ENCODE data around the gene ECSCR. TPM values are rescaled to one million over a fixed set of nuclear protein-coding genes. Genes with fewer than 3 reads are reported as not detected.

Gene ECSCR
- total and polyA plus RNA-seq, 5 experiments from 2014 or later: 0.36 TPM; not detected in 4

DNA sequence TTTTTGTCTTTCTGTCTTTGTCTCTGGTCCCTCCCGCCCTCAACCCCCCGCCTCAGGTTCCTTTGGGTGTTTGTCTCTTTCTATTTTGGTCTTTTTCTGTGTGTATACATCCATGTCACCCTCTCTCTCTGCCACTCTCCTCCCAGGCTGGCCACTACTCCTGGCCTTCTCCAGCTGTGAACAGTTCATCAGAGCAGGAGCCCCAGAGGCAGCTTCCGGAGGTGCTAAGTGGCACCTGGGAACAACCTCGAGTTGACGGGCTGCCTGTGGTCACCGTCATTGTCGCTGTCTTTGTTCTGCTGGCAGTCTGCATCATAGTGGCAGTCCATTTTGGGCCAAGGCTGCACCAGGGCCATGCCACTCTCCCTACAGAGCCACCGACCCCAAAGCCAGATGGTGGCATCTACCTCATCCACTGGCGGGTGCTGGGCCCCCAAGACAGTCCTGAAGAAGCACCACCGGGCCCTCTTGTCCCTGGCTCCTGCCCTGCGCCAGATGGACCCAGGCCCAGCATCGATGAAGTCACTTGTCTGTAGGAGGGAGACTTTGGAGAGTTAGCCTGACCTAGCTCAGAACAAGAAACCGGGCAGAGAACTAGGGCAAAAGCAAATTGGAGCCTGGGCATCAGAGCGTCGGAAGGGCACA, 10.0 kb upstream of the ECSCR start:
- Mint-ChIP-seq H3K27ac (peak overlapping the region; percentile 80 to 96 (median 90)), H3K4me3 (peak overlapping the region in 9 of 10 donors; percentile 11 to 93 (median 83)), H3K36me3 (peaks cover 0 to 27% (median 4%) of the 10 kb centered on the region in 3 donors), H3K9me3 (no peaks in the 10 kb centered on the region), H3K27me3 (no peaks in the 10 kb centered on the region), H3K4me1 (peaks cover 36 to 84% (median 82%) of the 10 kb centered on the region in 4 donors)
- peak in 1 of 10 donors; percentile 60 for DNase-seq
- peak; percentile 18 to 32 for ATAC-seq
- POLR2A ChIA-PET: interaction anchor here (1.1 to 4.9 kb wide), 2 partner anchors 10 to 13 kb away, joined by 4 to 50 read pairs; partner anchors contain the start of gene STING1

DNA sequence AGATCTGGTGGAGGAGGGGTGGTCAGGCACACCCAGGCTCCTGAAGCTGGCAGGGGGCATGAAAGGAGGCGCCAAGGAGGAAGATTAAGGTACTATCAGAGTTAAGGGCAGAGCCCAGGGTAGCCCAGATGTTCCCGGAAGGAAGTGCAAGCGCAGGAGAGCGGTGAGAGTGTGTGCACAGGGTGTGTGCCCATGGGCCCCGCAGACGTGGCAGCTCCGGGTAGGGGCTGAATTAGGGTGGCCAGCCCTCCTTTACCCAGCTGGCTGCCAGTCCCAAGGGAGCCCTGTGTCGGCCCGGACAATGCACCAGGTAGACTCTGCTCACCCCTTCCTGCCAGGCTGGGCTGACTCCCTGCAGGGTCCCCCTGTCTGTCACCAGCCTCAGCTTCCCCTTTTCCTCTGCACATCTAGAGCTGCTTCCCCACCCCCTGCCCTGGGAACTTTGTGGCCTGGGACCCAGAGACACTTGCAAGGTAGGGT, 8.3 kb upstream of the ECSCR start, which contains the start of gene SMIM33:
Gene SMIM33, plus strand, starts transcription at position 184 of the 480 bp plus-strand sequence. Its CDS starts 118 bp downstream, at position 302.
- POLR2A ChIA-PET: interaction anchor here (0.6 to 4.9 kb wide), 11 partner anchors 9 to 129 kb away, joined by 3 to 50 read pairs (median 4); partner anchors contain the start of genes DNAJC18, PAIP2 and STING1
- H3K9me3 Mint-ChIP-seq: no peaks in the 10 kb centered on the region

DNA sequence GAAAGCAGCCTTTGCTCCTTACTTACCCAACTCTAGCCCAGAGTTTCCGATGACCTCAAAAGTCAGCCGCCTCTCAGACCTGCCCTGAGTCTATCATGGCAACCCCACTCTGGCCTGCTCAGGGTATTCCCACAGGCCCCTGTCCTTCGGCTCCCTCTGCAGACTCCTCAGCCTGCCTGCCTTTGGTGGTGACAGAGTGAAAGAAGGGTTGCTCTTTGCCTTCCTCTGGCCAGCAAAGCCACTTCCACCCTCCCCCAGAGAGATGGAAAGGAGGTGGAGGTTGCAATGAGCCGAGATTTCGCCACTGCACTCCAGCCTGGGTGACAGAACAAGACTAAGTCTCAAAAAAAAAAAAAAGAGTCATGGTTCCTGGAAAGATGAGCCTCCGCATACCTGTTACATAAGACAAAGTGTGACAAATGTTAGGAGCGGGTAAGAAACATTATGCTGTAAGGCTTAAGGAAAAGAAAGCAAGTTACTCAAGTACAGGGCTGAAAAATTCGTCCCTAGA, 5.9 kb upstream of the ECSCR start:
- POLR2A ChIA-PET: interaction anchor here (0.8 to 3.8 kb wide), 3 partner anchors 10 to 30 kb away, joined by 4 to 35 read pairs (median 7); partner anchors contain the start of genes DNAJC18 and STING1
- Mint-ChIP-seq H3K27ac (peak overlapping the region in 8 of 10 donors; percentile 36 to 96 (median 74)), H3K4me1 (peaks cover 25 to 51% (median 49%) of the 10 kb centered on the region in 4 donors), H3K9me3 (no peaks in the 10 kb centered on the region), H3K36me3 (no peaks in the 10 kb centered on the region), H3K4me3 (peak overlapping the region in 6 of 10 donors; percentile 33 to 85 (median 59)), H3K27me3 (no peaks in the 10 kb centered on the region)
- ATAC-seq: no peak
- no peak for DNase-seq

More for the DNA sequence above, 8.3 kb upstream of the ECSCR start, which contains the start of gene SMIM33:
- peak within 1 kb of the TSS; percentile 81 to 93 (median 84) for H3K4me3 Mint-ChIP-seq
- no peaks in the 10 kb centered on the region for H3K27me3 Mint-ChIP-seq
- peak in 6 of 10 donors; percentile 25 to 64 (median 42) for DNase-seq
- H3K27ac Mint-ChIP-seq: peak within 1 kb of the TSS; percentile 85 to 96 (median 90)
- H3K4me1 Mint-ChIP-seq: peaks cover 34 to 75% (median 73%) of the 10 kb centered on the region in 4 donors
- ATAC-seq: peak; percentile 72 to 79
- peaks cover 0 to 11% (median 2%) of the 10 kb centered on the region in 3 donors for H3K36me3 Mint-ChIP-seq

DNA sequence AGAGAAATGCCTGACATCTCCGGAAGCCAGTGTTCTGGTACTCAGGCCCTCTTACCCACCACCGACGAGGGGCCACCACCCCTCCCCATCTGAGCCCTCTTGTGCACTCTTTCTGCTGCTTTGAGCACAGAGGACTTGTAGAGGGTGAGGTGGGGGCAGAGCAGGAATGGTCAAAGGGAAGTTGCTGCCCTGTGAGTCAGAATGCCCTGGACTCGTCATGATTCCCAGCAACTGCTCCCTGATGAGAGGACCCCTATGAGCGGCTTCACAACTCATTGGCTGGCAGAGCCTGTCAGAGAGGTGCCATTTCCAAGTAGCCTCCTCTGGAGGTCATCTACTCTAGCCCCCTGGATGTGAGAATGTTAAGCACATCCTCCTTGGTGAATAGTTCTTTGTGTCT, 845 bp downstream of the ECSCR start:
- POLR2A ChIA-PET: interaction anchor here (1.0 to 1.4 kb wide), 2 partner anchors 9 to 23 kb away, joined by 3 to 4 read pairs; partner anchors contain the start of genes DNAJC18 and SMIM33
- Mint-ChIP-seq H3K36me3 (no peaks in the 10 kb centered on the region), H3K9me3 (no peaks in the 10 kb centered on the region), H3K4me1 (peaks cover 13 to 48% (median 34%) of the 10 kb centered on the region in 4 donors), H3K27ac (peak overlapping the region in 4 of 10 donors; percentile 19 to 48 (median 36)), H3K27me3 (no peaks in the 10 kb centered on the region), H3K4me3 (no peak overlapping the region)
- DNase-seq: no peak
- no peak for ATAC-seq

DNA sequence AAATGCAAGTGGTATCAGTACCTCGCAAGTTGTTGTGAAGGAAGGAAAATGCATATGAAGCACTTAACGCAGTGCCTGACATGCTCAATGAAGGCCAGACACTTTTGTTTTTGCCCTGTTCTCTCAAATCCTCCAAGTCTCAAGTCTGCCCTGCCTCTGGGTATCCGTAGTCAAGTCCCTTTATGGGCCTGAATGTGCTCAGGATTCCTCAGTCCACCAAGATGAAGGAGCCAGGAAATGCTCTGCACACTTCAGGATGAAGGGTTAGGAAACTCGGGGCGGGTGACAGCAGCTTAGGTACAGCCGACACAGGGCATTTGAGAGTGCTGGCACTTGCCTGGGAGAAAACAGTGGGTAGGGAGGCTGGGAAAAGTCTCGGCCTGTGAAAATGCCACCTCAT, 1.4 kb downstream of the ECSCR start:
- Mint-ChIP-seq H3K27me3 (no peaks in the 10 kb centered on the region), H3K27ac (peak overlapping the region in 6 of 10 donors; percentile 23 to 90 (median 66)), H3K4me1 (peaks cover 18 to 53% (median 39%) of the 10 kb centered on the region in 4 donors), H3K36me3 (no peaks in the 10 kb centered on the region), H3K4me3 (no peak overlapping the region), H3K9me3 (no peaks in the 10 kb centered on the region)
- POLR2A ChIA-PET: interaction anchor here (1.4 kb wide), 1 partner anchor 10 kb away, joined by 4 read pairs; the partner anchor contains the start of gene SMIM33
- DNase-seq (no peak), ATAC-seq (no peak)

DNA sequence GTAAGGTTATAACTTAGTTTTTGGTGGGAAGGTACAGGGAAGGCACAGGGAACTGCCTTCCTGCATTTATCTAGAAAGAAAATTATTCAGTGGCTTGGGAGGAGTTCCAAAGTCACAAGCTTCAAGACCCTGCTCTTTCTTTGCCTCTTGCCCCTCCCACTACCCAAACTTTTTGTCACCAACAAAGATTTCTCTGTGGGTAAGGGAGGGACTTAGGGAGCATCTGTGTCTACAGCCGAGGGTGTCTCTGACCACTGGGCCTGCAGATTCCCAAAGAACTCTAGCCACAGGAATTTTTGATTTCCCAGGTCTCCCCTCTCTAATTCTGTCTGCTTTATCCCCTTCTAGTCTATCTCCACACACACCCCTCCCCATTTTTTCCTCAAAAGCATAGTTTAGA, 2.1 kb downstream of the ECSCR start:
- Mint-ChIP-seq H3K36me3 (no peaks in the 10 kb centered on the region), H3K4me1 (peaks cover 19 to 58% (median 42%) of the 10 kb centered on the region in 4 donors), H3K4me3 (peak overlapping the region in 1 of 10 donors; percentile 24), H3K9me3 (no peaks in the 10 kb centered on the region), H3K27me3 (no peaks in the 10 kb centered on the region), H3K27ac (peak overlapping the region in 8 of 10 donors; percentile 63 to 94 (median 74))
- POLR2A ChIA-PET: interaction anchor here (0.6 to 3.5 kb wide), 4 partner anchors 9 to 21 kb away, joined by 3 to 35 read pairs (median 14); partner anchors contain the start of genes SMIM33 and STING1
- ATAC-seq (no peak), DNase-seq (no peak)

DNA sequence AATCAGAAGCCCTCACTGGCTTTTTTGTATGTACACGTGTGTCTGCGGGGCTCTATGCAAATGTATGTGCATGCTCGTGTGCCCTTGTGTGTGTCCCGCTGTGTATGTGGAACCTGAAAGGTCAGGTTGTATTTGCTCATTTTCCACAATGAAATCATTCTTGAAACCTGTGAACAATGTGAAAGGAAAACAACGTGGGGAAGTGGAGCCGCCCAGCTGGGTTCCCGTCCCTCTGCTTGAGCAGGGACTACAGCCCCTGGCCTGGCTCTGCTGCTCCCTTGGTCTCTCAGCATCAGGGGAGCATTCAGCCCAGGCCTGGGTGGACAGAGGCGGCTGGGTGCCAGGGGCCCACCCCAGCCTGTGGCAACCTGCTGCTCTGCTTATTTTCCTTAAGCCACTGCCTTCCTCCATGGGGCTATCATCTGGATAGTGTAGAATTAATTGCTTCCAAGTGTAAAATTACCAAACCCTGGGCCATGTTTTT, 3.0 kb downstream of the ECSCR start:
- no peaks in the 10 kb centered on the region for H3K27me3 Mint-ChIP-seq
- POLR2A ChIA-PET: interaction anchor here (1.0 to 3.5 kb wide), 6 partner anchors 9 to 22 kb away, joined by 4 to 35 read pairs (median 14); partner anchors contain the start of genes DNAJC18, SMIM33 and STING1
- no peak for DNase-seq
- no peaks in the 10 kb centered on the region for H3K9me3 Mint-ChIP-seq
- peak overlapping the region; percentile 72 to 97 (median 94) for H3K27ac Mint-ChIP-seq
- ATAC-seq: no peak
- H3K36me3 Mint-ChIP-seq: no peaks in the 10 kb centered on the region
- peaks cover 27 to 68% (median 51%) of the 10 kb centered on the region in 4 donors for H3K4me1 Mint-ChIP-seq
- H3K4me3 Mint-ChIP-seq: peak overlapping the region in 3 of 10 donors; percentile 8 to 61 (median 20)

GRCh38 chr5:139458580-139459407, 3.7 kb downstream of the ECSCR start:
- peak; percentile 98 to 99 for ATAC-seq
- Mint-ChIP-seq H3K9me3 (no peaks in the 10 kb centered on the region), H3K36me3 (no peaks in the 10 kb centered on the region), H3K4me1 (peaks cover 34 to 75% (median 57%) of the 10 kb centered on the region in 4 donors), H3K27ac (peak overlapping the region; percentile 90 to 97 (median 94)), H3K27me3 (no peaks in the 10 kb centered on the region), H3K4me3 (peak overlapping the region; percentile 16 to 70 (median 64))
- peak; percentile 49 to 90 (median 76) for DNase-seq
- POLR2A ChIA-PET: interaction anchor here (0.5 to 3.5 kb wide), 23 partner anchors 9 to 717 kb away, joined by 3 to 35 read pairs (median 4); partner anchors contain the start of genes DNAJC18, PAIP2, SMIM33 and STING1

- no peak for DNase-seq
Observed at GRCh38 chr5:139457653-139458306, 4.8 kb downstream of the ECSCR start.

DNA sequence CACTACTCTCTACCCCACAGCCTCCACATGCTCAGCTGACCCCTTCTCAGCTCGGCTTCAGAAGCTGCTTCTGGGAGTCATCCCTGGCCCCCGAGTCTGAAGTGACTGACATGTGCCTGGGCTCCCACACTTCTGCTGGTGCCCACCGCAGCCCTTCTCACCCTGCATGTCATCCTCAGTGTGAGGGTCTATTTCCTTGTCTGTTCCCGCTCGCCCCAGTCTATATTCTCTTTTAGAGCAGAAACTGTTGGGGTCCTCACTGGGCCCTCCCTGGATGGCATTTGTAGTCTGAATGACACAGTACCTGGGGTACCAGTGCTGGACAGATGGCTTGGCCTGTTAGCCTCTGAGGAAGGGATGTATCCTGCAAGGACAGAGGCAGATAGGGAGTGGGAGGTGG, 5.3 kb downstream of the ECSCR start:
- POLR2A ChIA-PET: interaction anchor here (1.1 to 3.5 kb wide), 7 partner anchors 9 to 43 kb away, joined by 3 to 35 read pairs (median 15); partner anchors contain the start of genes DNAJC18, SMIM33 and STING1
- H3K9me3 Mint-ChIP-seq: no peaks in the 10 kb centered on the region
- H3K27ac Mint-ChIP-seq: peak overlapping the region; percentile 36 to 94 (median 84)
- H3K36me3 Mint-ChIP-seq: no peaks in the 10 kb centered on the region
- ATAC-seq (no peak), DNase-seq (no peak)
- no peaks in the 10 kb centered on the region for H3K27me3 Mint-ChIP-seq
- H3K4me3 Mint-ChIP-seq: peak overlapping the region in 4 of 10 donors; percentile 13 to 33 (median 29)
- H3K4me1 Mint-ChIP-seq: peaks cover 37 to 78% (median 60%) of the 10 kb centered on the region in 4 donors

More at GRCh38 chr5:139457653-139458306, 4.8 kb downstream of the ECSCR start:
- Mint-ChIP-seq H3K36me3 (no peaks in the 10 kb centered on the region), H3K9me3 (no peaks in the 10 kb centered on the region), H3K4me3 (peak overlapping the region in 5 of 10 donors; percentile 13 to 55 (median 31)), H3K27me3 (no peaks in the 10 kb centered on the region), H3K4me1 (peaks cover 37 to 78% (median 60%) of the 10 kb centered on the region in 4 donors), H3K27ac (peak overlapping the region in 9 of 10 donors; percentile 36 to 94 (median 87))
- POLR2A ChIA-PET: interaction anchor here (0.7 to 3.5 kb wide), 15 partner anchors 10 to 211 kb away, joined by 3 to 35 read pairs (median 4); partner anchors contain the start of genes DNAJC18, SMIM33, STING1 and UBE2D2
- ATAC-seq: no peak

- ATAC-seq (no peak), DNase-seq (no peak)
- peaks cover 37 to 76% (median 60%) of the 10 kb centered on the region in 4 donors for H3K4me1 Mint-ChIP-seq
- peak overlapping the region in 2 of 10 donors; percentile 27 to 31 for H3K4me3 Mint-ChIP-seq
- peak overlapping the region; percentile 3 to 94 (median 80) for H3K27ac Mint-ChIP-seq
- no peaks in the 10 kb centered on the region for H3K9me3 Mint-ChIP-seq
- no peaks in the 10 kb centered on the region for H3K36me3 Mint-ChIP-seq
- no peaks in the 10 kb centered on the region for H3K27me3 Mint-ChIP-seq
- POLR2A ChIA-PET: interaction anchor here (1.0 to 2.5 kb wide), 3 partner anchors 9 to 34 kb away, joined by 4 to 15 read pairs (median 11); partner anchors contain the start of gene STING1
Observed at GRCh38 chr5:139456776-139457175, 5.8 kb downstream of the ECSCR start.
